ENCODE measurements around the gene PRB3. TPM values are rescaled to one million over a fixed set of nuclear protein-coding genes. Genes with fewer than 3 reads are reported as not detected.

PRB3 gene
- total RNA-seq = not detected

- no peak for TF ChIP-seq POLR2A (IDR thresholded peaks at IDR 0.05)
- no peak for TF ChIP-seq CTCF (IDR thresholded peaks at IDR 0.05)
- Histone ChIP-seq H3K4me3 (no peak within 1 kb of the TSS), H3K36me3 (no peaks in the 10 kb centered on the region), H3K27ac (no peak within 1 kb of the TSS), H3K4me1 (no peaks in the 10 kb centered on the region), H3K27me3 (no peaks in the 10 kb centered on the region), H3K9me3 (no peaks in the 10 kb centered on the region)
- 75 to 85% methylated on average over 2 to 3 of the region's 3 CpGs for WGBS, 2 donors
- no peak for DNase-seq
- intact Hi-C loops (cut with DNase I) = no loop called here
Measured at GRCh38 chr12:11269607-11270006, at the start of gene PRB3. Gene PRB3 (minus strand): TSS chr12:11269707. CDS start chr12:11269669, 38 bp downstream.

- H3K27me3 ChIP-seq = no peaks in the 10 kb centered on the region
- H3K4me3 ChIP-seq = no peak within 1 kb of the TSS
- WGBS, 2 donors = 30 to 61% methylated on average over 3 of the region's 3 CpGs
- no peak for DNase-seq
- no peak for TF ChIP-seq POLR2A (IDR thresholded peaks at IDR 0.05)
- no peak for TF ChIP-seq CTCF (IDR thresholded peaks at IDR 0.05)
- intact Hi-C loops (cut with DNase I) = no loop called here
- no peaks in the 10 kb centered on the region for H3K4me1 ChIP-seq
- no peak within 1 kb of the TSS for H3K27ac ChIP-seq
- peaks cover 0 to 10% (median 0%) of the 10 kb centered on the region in 3 donors for H3K9me3 ChIP-seq
- no peaks in the 10 kb centered on the region for H3K36me3 ChIP-seq
Measured at GRCh38 chr12:11310336-11310735, 40.8 kb upstream of the PRB3 start, which contains the start of gene PRB4. Gene PRB4 (minus strand): TSS chr12:11310436. CDS start chr12:11310398, 38 bp downstream.

DNA sequence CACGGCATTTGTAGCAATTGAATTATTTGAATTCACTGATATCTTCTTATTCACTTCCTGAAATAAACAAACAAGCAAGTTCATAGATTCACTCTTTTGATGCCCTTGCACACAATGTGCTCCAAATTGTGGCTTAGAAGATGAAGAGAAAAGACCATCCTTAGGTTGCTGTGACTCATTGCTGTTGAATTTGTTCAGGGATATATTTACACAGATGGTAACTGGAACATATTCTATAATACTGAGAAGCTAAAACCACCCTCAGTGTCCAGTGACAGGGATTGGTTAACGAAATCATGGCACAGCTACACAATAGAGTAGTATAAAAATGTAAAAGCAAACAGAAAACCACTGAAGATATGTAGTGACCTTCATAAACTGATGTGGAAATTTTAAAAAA, 37.6 kb upstream of the PRB3 start:
- 63 to 66% methylated on average over 2 of the region's 2 CpGs for WGBS, 2 donors
- Histone ChIP-seq H3K9me3 (peaks cover 0 to 10% (median 0%) of the 10 kb centered on the region in 3 donors), H3K27ac (no peak overlapping the region), H3K4me1 (no peaks in the 10 kb centered on the region), H3K4me3 (no peak overlapping the region), H3K36me3 (no peaks in the 10 kb centered on the region), H3K27me3 (no peaks in the 10 kb centered on the region)
- intact Hi-C loops (cut with DNase I) = no loop called here
- TF ChIP-seq POLR2A (IDR thresholded peaks at IDR 0.05) = no peak
- TF ChIP-seq CTCF (IDR thresholded peaks at IDR 0.05) = no peak
- DNase-seq = no peak

DNA sequence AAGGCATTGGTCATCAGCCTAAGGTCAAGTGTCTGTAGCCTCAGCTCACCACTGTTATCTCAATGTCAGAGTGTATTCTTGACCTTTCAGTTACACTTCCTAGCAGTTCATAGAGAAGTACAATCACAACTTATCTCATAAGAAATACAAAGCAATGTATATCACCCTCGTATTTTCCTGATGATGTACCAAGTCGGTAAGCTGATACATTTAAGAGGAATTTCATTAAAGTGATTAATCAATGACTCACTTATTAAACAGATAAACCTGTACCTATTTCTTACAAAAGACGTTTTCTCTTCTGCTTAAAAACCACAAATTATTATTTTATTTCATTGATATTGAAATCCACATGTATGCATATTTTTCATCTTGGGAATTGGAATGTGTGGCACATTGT, 3.9 kb upstream of the PRB3 start:
- H3K36me3 ChIP-seq = no peaks in the 10 kb centered on the region
- no peak for TF ChIP-seq POLR2A (IDR thresholded peaks at IDR 0.05)
- no peak for TF ChIP-seq CTCF (IDR thresholded peaks at IDR 0.05)
- H3K9me3 ChIP-seq = no peaks in the 10 kb centered on the region
- no peak overlapping the region for H3K27ac ChIP-seq
- no peaks in the 10 kb centered on the region for H3K4me1 ChIP-seq
- 47 to 49% methylated on average over 3 of the region's 3 CpGs for WGBS, 2 donors
- H3K27me3 ChIP-seq = no peaks in the 10 kb centered on the region
- intact Hi-C loops (cut with DNase I) = no loop called here
- no peak overlapping the region for H3K4me3 ChIP-seq
- DNase-seq = no peak

DNA sequence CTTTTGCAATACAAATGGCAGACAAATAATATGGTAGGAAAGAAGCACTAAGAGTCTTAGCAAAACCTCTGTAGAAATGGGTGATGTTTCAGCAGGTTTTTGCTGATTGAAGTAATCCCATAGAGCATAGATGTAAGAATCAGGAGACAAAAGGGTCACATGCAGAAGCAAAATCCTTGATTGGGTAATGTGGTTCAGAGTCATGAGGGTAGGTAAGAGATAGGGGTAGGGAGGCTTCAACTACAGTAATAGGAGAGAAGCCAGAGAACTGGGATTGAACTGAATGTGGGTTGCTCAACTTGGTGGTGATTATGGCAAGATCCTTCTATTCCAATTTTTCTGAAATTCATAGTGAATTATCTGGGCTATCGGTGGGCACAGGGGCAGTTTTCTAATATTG, 5.0 kb downstream of the PRB3 start:
- intact Hi-C loops (cut with DNase I) = no loop called here
- TF ChIP-seq POLR2A (IDR thresholded peaks at IDR 0.05) = no peak
- TF ChIP-seq CTCF (IDR thresholded peaks at IDR 0.05) = no peak
- DNase-seq = no peak
- H3K27ac ChIP-seq = no peak overlapping the region
- H3K9me3 ChIP-seq = peaks cover 0 to 18% (median 0%) of the 10 kb centered on the region in 3 donors
- H3K4me3 ChIP-seq = no peak overlapping the region
- WGBS, 2 donors = 89 to 100% methylated on average over 1 of the region's 1 CpG
- no peaks in the 10 kb centered on the region for H3K36me3 ChIP-seq
- H3K4me1 ChIP-seq = no peaks in the 10 kb centered on the region
- H3K27me3 ChIP-seq = no peaks in the 10 kb centered on the region
